NB4 (cell line): Measurements from ENCODE around the gene SEPSECS.

Experiments
- DNase-seq: peaks from one replicate; pipeline ENCODE4 v3.0.0; 2010; ENCODE audit warnings: low read depth
- H3K4me3 ChIP-seq: one replicate; pipeline ENCODE4 v1.5.1; 2011; ENCODE audit warnings: mild to moderate bottlenecking, low read depth, low read length, moderate library complexity
- CTCF ChIP-seq: IDR thresholded peaks from one replicate; pipeline ENCODE4 v1.5.1; 2012; ENCODE audit warnings: low read depth, low read length
- MAX ChIP-seq: IDR thresholded peaks from 2 replicates; pipeline ENCODE4 v1.6.1; 2011; ENCODE audit warnings: low read depth, low read length
- MYC ChIP-seq: IDR thresholded peaks from 2 replicates; pipeline ENCODE4 v1.6.1; 2011; ENCODE audit warnings: low read depth, low read length
- POLR2A ChIP-seq: IDR thresholded peaks from 2 replicates; pipeline ENCODE4 v1.6.1; 2011; ENCODE audit warnings: mild to moderate bottlenecking; ENCODE audit not compliant: insufficient read length; ENCODE audit errors: extremely low read depth

The SEPSECS gene

GRCh38 chr4:25172961-25173915 lies 13.0 kb upstream of the SEPSECS start:
- DNase-seq = peak; percentile 88
- TF ChIP-seq MYC = no peak
- 0 out of 2 replicates have a peak, but pooled peaks have one; percentile 12 for TF ChIP-seq MAX
- no peak for TF ChIP-seq POLR2A
- TF ChIP-seq CTCF = peak; percentile 24
- no peak overlapping the region for H3K4me3 ChIP-seq

- DNase-seq = no peak
- no peak for TF ChIP-seq MYC
- TF ChIP-seq POLR2A = no peak
- TF ChIP-seq MAX = no peak
- no peak for TF ChIP-seq CTCF
- H3K4me3 ChIP-seq = no peak overlapping the region
These were observed 11.1 kb upstream of the SEPSECS start for GRCh38 chr4:25171201-25171865.

- H3K4me3 ChIP-seq = no peak overlapping the region
- TF ChIP-seq CTCF (no peak), MYC (no peak), POLR2A (no peak), MAX (no peak)
- no peak for DNase-seq
These were observed 9.2 kb upstream of the SEPSECS start for GRCh38 chr4:25169446-25169845.

- no peak overlapping the region for H3K4me3 ChIP-seq
- DNase-seq = no peak
- TF ChIP-seq MYC (no peak), MAX (no peak), POLR2A (no peak), CTCF (no peak)
These were observed 5.7 kb upstream of the SEPSECS start for GRCh38 chr4:25165916-25166315.

- no peak overlapping the region for H3K4me3 ChIP-seq
- no peak for TF ChIP-seq CTCF
- DNase-seq = peak; percentile 89
These were observed 2.9 kb upstream of the SEPSECS start for GRCh38 chr4:25163196-25163595.
